ENCODE data around the gene PLIN5.

PLIN5 gene

DNA sequence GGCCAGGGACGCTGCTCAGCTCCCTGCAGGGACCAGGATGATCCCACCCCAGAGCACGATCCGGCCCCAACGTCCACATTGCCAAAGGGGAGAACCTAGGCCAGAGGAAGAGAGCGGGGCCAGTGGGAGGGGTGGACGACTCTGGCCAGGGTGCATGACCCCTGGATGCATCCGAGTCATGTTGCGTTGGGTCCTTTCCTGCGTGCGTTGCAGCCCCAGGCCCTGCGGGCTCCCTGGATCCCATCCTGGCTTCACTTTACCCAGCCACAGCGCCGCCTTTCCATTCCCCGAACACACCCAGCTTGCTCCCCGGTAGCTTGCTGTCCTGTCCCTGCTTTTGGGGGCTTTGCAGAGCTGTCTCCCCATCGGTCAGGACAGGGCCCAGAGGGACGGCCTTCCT, 27.2 kb downstream of the PLIN5 start:
- Histone ChIP-seq H3K27me3 (ENCODE audit: insufficient read depth, low read length) (no peaks in the 10 kb centered on the region), H3K14ac (ENCODE audit: low read length) (no peak overlapping the region), H2BK120ac (ENCODE audit: insufficient read depth, low read length, poor library complexity) (no peak overlapping the region), H3K4me2 (ENCODE audit: low read length) (no peak overlapping the region), H3K9me3 (ENCODE audit: insufficient read depth, low read depth, low read length) (peaks cover 6% of the 10 kb centered on the region), H3K27ac (ENCODE audit: low read depth, low read length) (no peak overlapping the region), H4K12ac (ENCODE audit: low read depth, low read length) (peak overlapping the region; percentile 12), H3K4me3 (ENCODE audit: low read depth, low read length) (no peak overlapping the region), H3K18ac (ENCODE audit: low read length) (no peak overlapping the region), H4K91ac (ENCODE audit: low read depth, low read length) (no peak overlapping the region), H3K79me2 (ENCODE audit: control insufficient read depth, insufficient read depth, low read length, poor library complexity) (no peaks in the 10 kb centered on the region), H2AFZ (ENCODE audit: insufficient read depth, low read length, poor library complexity) (no peak overlapping the region), H2BK12ac (ENCODE audit: low read length) (no peak overlapping the region), H3K79me1 (ENCODE audit: low read length) (no peaks in the 10 kb centered on the region), H3K4me1 (ENCODE audit: control insufficient read depth in 1 of 2, insufficient read depth in 2 of 2, low read length in 2 of 2) (no peaks in the 10 kb centered on the region), H3K4ac (ENCODE audit: low read depth, low read length) (no peak overlapping the region), H3K9ac (ENCODE audit: low read length) (no peak overlapping the region), H3K36me3 (ENCODE audit: control insufficient read depth in 1 of 2, insufficient read depth in 2 of 2, low read length in 2 of 2) (peaks cover 30 to 33% of the 10 kb centered on the region in 2 experiments), H2AK5ac (ENCODE audit: low read length) (no peak overlapping the region), H3K23ac (ENCODE audit: low read length) (no peak overlapping the region), H4K8ac (ENCODE audit: low read depth, low read length) (no peak overlapping the region), H2BK5ac (ENCODE audit: low read depth, low read length, poor library complexity) (no peak overlapping the region)
- no peak for DNase-seq
- WGBS (ENCODE audit: extremely low coverage, insufficient coverage, insufficient read length), result no CpG with 5 or more reads among the region's 17 CpGs

DNA sequence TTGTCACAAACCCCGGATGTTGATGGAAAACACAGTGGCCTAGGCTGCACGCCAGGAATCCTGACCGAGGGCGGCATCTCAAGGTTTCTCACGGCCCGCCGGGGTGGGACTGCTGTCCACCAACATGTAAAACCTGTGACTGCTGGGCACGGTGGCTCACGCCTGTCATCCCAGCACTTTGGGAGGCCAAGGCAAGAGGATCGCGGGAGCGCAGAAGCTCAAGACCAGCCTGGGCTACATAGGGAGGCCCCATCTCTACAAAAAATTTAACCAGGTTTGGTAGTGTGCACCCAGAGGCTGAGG, 27.9 kb downstream of the PLIN5 start:
- Histone ChIP-seq H2AFZ (ENCODE audit: insufficient read depth, low read length, poor library complexity) (no peak overlapping the region), H3K9ac (ENCODE audit: low read length) (no peak overlapping the region), H3K27me3 (ENCODE audit: insufficient read depth, low read length) (no peaks in the 10 kb centered on the region), H2BK12ac (ENCODE audit: low read length) (no peak overlapping the region), H4K8ac (ENCODE audit: low read depth, low read length) (no peak overlapping the region), H2AK5ac (ENCODE audit: low read length) (no peak overlapping the region), H3K79me1 (ENCODE audit: low read length) (no peaks in the 10 kb centered on the region), H3K14ac (ENCODE audit: low read length) (no peak overlapping the region), H4K91ac (ENCODE audit: low read depth, low read length) (no peak overlapping the region), H3K4me3 (ENCODE audit: low read depth, low read length) (no peak overlapping the region), H3K27ac (ENCODE audit: low read depth, low read length) (no peak overlapping the region), H3K4ac (ENCODE audit: low read depth, low read length) (no peak overlapping the region), H3K36me3 (ENCODE audit: control insufficient read depth in 1 of 2, insufficient read depth in 2 of 2, low read length in 2 of 2) (peaks cover 37 to 40% of the 10 kb centered on the region in 2 experiments), H3K18ac (ENCODE audit: low read length) (no peak overlapping the region), H4K12ac (ENCODE audit: low read depth, low read length) (no peak overlapping the region), H2BK120ac (ENCODE audit: insufficient read depth, low read length, poor library complexity) (no peak overlapping the region), H3K4me1 (ENCODE audit: control insufficient read depth in 1 of 2, insufficient read depth in 2 of 2, low read length in 2 of 2) (no peaks in the 10 kb centered on the region), H3K4me2 (ENCODE audit: low read length) (no peak overlapping the region), H3K23ac (ENCODE audit: low read length) (no peak overlapping the region), H2BK5ac (ENCODE audit: low read depth, low read length, poor library complexity) (no peak overlapping the region), H3K79me2 (ENCODE audit: control insufficient read depth, insufficient read depth, low read length, poor library complexity) (no peaks in the 10 kb centered on the region), H3K9me3 (ENCODE audit: insufficient read depth, low read depth, low read length) (peaks cover 6% of the 10 kb centered on the region)
- no CpG with 5 or more reads among the region's 12 CpGs for WGBS (ENCODE audit: extremely low coverage, insufficient coverage, insufficient read length)
- no peak for DNase-seq

DNA sequence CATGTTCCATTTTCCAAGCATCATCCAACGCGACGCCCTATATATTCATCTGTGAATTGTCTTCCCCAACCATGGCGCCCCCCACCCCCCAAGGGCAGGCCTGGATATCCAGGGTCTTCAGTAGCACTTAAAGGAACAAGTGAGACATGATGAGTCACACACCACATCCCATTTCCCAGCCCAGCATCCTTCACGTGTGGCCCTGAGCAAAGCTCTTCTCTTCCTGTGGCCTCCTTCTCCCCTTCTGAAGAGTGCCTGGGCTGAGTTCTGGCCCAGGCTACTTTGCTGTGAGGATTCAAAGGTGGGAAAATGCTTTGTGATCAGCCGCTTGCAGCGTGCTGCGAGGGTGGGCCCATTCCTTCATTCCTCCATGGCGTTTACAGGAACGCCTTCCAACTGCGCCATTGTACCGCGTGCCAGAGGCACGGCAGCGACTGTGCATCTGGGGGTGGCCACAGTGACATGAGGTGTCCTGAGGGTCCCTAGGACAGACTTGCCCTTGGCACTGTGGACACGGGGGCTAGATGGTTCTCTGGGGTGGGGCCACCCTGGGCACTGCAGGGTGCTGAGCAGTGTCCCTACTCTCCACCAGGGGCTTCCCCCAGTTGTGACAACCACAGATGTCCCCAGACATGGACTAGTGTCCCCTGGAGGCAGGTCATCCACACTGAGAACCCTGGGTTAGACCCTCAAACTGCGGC, 28.4 kb downstream of the PLIN5 start:
- Histone ChIP-seq H3K27ac (ENCODE audit: low read depth, low read length) (no peak overlapping the region), H3K79me2 (ENCODE audit: control insufficient read depth, insufficient read depth, low read length, poor library complexity) (no peaks in the 10 kb centered on the region), H3K9me3 (ENCODE audit: insufficient read depth, low read depth, low read length) (peaks cover 6% of the 10 kb centered on the region), H3K4me1 (ENCODE audit: control insufficient read depth in 1 of 2, insufficient read depth in 2 of 2, low read length in 2 of 2) (no peaks in the 10 kb centered on the region), H2AK5ac (ENCODE audit: low read length) (no peak overlapping the region), H2AFZ (ENCODE audit: insufficient read depth, low read length, poor library complexity) (no peak overlapping the region), H3K79me1 (ENCODE audit: low read length) (no peaks in the 10 kb centered on the region), H4K8ac (ENCODE audit: low read depth, low read length) (no peak overlapping the region), H4K91ac (ENCODE audit: low read depth, low read length) (no peak overlapping the region), H2BK5ac (ENCODE audit: low read depth, low read length, poor library complexity) (no peak overlapping the region), H3K14ac (ENCODE audit: low read length) (no peak overlapping the region), H3K36me3 (ENCODE audit: control insufficient read depth in 1 of 2, insufficient read depth in 2 of 2, low read length in 2 of 2) (peaks cover 41 to 43% of the 10 kb centered on the region in 2 experiments), H2BK120ac (ENCODE audit: insufficient read depth, low read length, poor library complexity) (no peak overlapping the region), H3K4me2 (ENCODE audit: low read length) (no peak overlapping the region), H3K4ac (ENCODE audit: low read depth, low read length) (no peak overlapping the region), H3K4me3 (ENCODE audit: low read depth, low read length) (no peak overlapping the region), H3K18ac (ENCODE audit: low read length) (no peak overlapping the region), H3K23ac (ENCODE audit: low read length) (no peak overlapping the region), H3K27me3 (ENCODE audit: insufficient read depth, low read length) (no peaks in the 10 kb centered on the region), H2BK12ac (ENCODE audit: low read length) (no peak overlapping the region), H4K12ac (ENCODE audit: low read depth, low read length) (no peak overlapping the region), H3K9ac (ENCODE audit: low read length) (no peak overlapping the region)
- WGBS (ENCODE audit: extremely low coverage, insufficient coverage, insufficient read length), result no CpG with 5 or more reads among the region's 17 CpGs
- DNase-seq, result peak in 1 of 2 donors; percentile 4

DNA sequence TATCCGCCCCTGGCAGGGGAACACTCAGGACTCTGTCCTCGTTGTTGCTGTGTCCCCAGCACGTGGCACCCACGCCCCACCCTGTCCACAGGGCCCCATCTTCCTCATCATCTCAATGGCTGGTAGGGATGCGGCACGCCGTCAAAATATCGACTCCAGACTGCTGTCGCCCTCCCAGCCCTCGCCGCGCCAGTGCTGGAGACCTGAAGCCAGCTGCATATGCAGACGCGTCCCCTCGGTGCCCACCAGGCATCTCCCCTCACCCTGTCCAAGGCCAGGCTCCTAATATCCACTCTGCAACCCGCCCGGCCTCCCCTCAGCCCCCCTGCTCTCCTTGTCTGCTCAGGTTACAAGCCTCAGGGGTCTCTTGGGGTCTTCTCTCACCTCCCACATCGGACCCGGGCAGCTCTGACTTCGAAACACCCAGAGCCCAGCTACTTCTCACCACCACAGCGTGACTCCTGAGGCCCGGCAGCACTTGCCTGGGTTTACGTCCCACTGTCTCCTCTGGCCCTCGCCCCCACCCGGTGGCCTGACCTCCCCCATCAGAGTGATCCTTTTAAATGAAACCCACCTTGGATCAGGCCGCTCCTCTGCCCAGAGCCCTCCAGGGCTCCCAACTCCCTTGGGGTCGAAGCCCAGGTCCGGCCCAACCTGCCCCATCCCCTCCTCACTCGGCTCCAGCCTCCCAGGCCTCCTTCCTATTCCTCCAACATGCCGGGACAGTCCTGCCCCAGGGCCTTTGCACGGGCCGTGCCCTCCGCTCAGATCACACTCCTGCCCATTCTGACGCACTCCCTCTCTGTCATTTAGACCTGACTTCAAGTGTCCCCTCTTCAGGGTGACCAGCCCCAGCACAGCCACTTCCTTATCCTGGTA, 29.2 kb downstream of the PLIN5 start:
- H3K23ac ChIP-seq (ENCODE audit: low read length), result no peak overlapping the region
- no peak overlapping the region for H3K4me3 ChIP-seq (ENCODE audit: low read depth, low read length)
- no CpG with 5 or more reads among the region's 34 CpGs for WGBS (ENCODE audit: extremely low coverage, insufficient coverage, insufficient read length)
- H4K91ac ChIP-seq (ENCODE audit: low read depth, low read length), result no peak overlapping the region
- H3K4me1 ChIP-seq (ENCODE audit: control insufficient read depth in 1 of 2, insufficient read depth in 2 of 2, low read length in 2 of 2), result no peaks in the 10 kb centered on the region
- no peak overlapping the region for H4K8ac ChIP-seq (ENCODE audit: low read depth, low read length)
- no peak overlapping the region for H3K14ac ChIP-seq (ENCODE audit: low read length)
- no peak overlapping the region for H3K18ac ChIP-seq (ENCODE audit: low read length)
- no peaks in the 10 kb centered on the region for H3K79me1 ChIP-seq (ENCODE audit: low read length)
- H3K79me2 ChIP-seq (ENCODE audit: control insufficient read depth, insufficient read depth, low read length, poor library complexity), result no peaks in the 10 kb centered on the region
- no peak overlapping the region for H2BK120ac ChIP-seq (ENCODE audit: insufficient read depth, low read length, poor library complexity)
- H3K36me3 ChIP-seq (ENCODE audit: control insufficient read depth in 1 of 2, insufficient read depth in 2 of 2, low read length in 2 of 2), result peaks cover 49 to 51% of the 10 kb centered on the region in 2 experiments
- H2AK5ac ChIP-seq (ENCODE audit: low read length), result no peak overlapping the region
- H3K9me3 ChIP-seq (ENCODE audit: insufficient read depth, low read depth, low read length), result peaks cover 4% of the 10 kb centered on the region
- H2AFZ ChIP-seq (ENCODE audit: insufficient read depth, low read length, poor library complexity), result no peak overlapping the region
- H3K9ac ChIP-seq (ENCODE audit: low read length), result no peak overlapping the region
- H4K12ac ChIP-seq (ENCODE audit: low read depth, low read length), result no peak overlapping the region
- no peak overlapping the region for H3K27ac ChIP-seq (ENCODE audit: low read depth, low read length)
- no peak overlapping the region for H3K4ac ChIP-seq (ENCODE audit: low read depth, low read length)
- H3K27me3 ChIP-seq (ENCODE audit: insufficient read depth, low read length), result no peaks in the 10 kb centered on the region
- H2BK5ac ChIP-seq (ENCODE audit: low read depth, low read length, poor library complexity), result no peak overlapping the region
- no peak overlapping the region for H3K4me2 ChIP-seq (ENCODE audit: low read length)
- no peak for DNase-seq
- H2BK12ac ChIP-seq (ENCODE audit: low read length), result no peak overlapping the region
